ENCODE measurements around the gene ROR2. TPM values are rescaled to one million over a fixed set of nuclear protein-coding genes. Genes with fewer than 3 reads are reported as not detected.

ROR2 gene
- total and polyA plus RNA-seq, 2 of the 13 experiments (the other 11 are each of a cell fraction or from before 2014, with no cell fraction given), result not detected

DNA sequence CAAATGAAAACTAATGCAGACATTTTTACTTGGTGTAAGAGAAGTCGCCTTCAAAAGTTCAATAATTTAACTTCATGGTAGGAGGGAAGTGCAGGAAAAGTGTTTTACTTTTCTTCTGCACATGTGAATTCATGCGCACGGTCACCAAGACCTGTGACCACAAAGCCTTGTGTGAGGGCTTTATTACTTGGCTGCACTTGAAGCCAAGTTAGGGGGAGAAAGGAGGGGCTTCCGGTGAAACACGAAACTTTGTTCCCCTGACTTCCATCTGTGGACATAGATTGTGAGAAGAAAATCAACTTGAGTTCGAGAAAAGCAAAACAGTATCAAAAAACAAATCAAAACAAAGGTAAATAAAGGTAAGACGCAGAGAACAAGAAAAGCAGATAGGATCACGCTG, 239.9 kb downstream of the ROR2 start:
- H3K9ac ChIP-seq (ENCODE audit: insufficient read depth, low read depth, low read length), result no peak overlapping the region
- no peak for DNase-seq (ENCODE audit: low spot score)
- CTCF ChIA-PET (ENCODE audit: low intra/inter-chr PET ratio, low total read pairs), result no interaction called here
- H3K4me1 ChIP-seq (ENCODE audit: insufficient read depth, low read length), result no peaks in the 10 kb centered on the region
- TF ChIP-seq ZNF788 (CRISPR knock-in tag; IDR thresholded peaks at IDR 0.05; ENCODE audit: borderline replicate concordance) (no peak), ZSCAN25 (CRISPR knock-in tag; IDR thresholded peaks at IDR 0.05) (no peak), TRIM24 (CRISPR knock-in tag; IDR thresholded peaks at IDR 0.05) (no peak), ZNF883 (CRISPR knock-in tag; IDR thresholded peaks at IDR 0.05; ENCODE audit: not compliant biosample characterization) (no peak), NFKBIZ (CRISPR knock-in tag; IDR thresholded peaks at IDR 0.05) (no peak), ZNF878 (CRISPR knock-in tag; IDR thresholded peaks at IDR 0.05) (no peak), ZNF260 (CRISPR knock-in tag; IDR thresholded peaks at IDR 0.05; ENCODE audit: borderline replicate concordance, low read depth) (no peak)
- TF ChIP-seq, protein P1, sequence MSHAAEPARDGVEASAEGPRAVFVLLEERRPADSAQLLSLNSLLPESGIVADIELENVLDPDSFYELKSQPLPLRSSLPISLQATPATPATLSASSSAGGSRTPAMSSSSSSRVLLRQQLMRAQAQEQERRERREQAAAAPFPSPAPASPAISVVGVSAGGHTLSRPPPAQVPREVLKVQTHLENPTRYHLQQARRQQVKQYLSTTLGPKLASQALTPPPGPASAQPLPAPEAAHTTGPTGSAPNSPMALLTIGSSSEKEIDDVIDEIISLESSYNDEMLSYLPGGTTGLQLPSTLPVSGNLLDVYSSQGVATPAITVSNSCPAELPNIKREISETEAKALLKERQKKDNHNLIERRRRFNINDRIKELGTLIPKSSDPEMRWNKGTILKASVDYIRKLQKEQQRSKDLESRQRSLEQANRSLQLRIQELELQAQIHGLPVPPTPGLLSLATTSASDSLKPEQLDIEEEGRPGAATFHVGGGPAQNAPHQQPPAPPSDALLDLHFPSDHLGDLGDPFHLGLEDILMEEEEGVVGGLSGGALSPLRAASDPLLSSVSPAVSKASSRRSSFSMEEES (CRISPR knock-in tag; IDR thresholded peaks at IDR 0.05), result no peak
- no peaks in the 10 kb centered on the region for H4K20me1 ChIP-seq (ENCODE audit: insufficient read depth, low read length)
- H3K27me3 ChIP-seq (ENCODE audit: control insufficient read depth in 1 of 2, insufficient read depth in 2 of 2, low read length in 2 of 2), result peaks cover 0 to 8% of the 10 kb centered on the region in 2 experiments; a peak in 1 of 5 replicates
- intact Hi-C loops (cut with micrococcal nuclease; ENCODE audit: unreplicated experiment), result no loop called here
- 56% methylated on average over 8 of the region's 8 CpGs for WGBS (ENCODE audit: low lambda C conversion rate)
- no peak overlapping the region for H2AFZ ChIP-seq (ENCODE audit: low read length)
- H3K79me2 ChIP-seq (ENCODE audit: insufficient read depth, low read length), result no peaks in the 10 kb centered on the region
- POLR2A ChIA-PET, result no interaction called here
- no TSS peak for BruUV-seq (replicated peaks)
- no peak overlapping the region for H3K4me2 ChIP-seq (ENCODE audit: low read depth, low read length)
- in situ Hi-C loops (cut with HindIII; ENCODE audit: extremely low pct_ligation_motif_present, low pct_unique_long_range_greater_than_20kb), result no loop called here
- H3K36me3 ChIP-seq (replicated peaks in 1 of 2; ENCODE audit: control insufficient read depth in 1 of 2, insufficient read depth in 2 of 2, low read length in 2 of 2), result no peaks in the 10 kb centered on the region
- peaks cover 17% of the 10 kb centered on the region for H3K9me3 ChIP-seq (ENCODE audit: low read length)
- H3K4me3 ChIP-seq (replicated peaks in 1 of 3; ENCODE audit: insufficient read depth in 1 of 3, low read depth in 2 of 3, low read length in 3 of 3), result no peak overlapping the region
- no peak overlapping the region for H3K27ac ChIP-seq (ENCODE audit: extremely low read length, insufficient read depth, low read length)
- no peak for FAIRE-seq
- ATAC-seq, result no peak

DNA sequence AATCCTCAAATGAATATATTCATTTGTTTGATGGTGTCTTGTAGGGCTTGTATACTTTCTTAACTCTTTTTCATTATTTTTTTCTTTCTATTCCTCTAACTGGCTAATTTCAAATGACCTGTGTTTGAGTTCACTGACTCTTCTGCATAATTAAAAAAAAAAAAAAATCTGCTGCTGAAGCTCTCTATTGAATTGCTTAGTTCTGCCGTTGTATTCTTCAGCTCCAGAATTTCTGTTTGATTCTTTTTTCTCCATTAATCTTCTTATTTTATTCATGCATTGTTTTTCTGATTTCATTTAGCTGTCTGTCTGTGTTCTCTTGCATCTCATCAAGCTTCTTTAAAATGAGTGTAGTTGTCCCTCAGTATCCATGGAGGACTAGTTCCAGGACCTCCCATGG, 244.6 kb downstream of the ROR2 start:
- Histone ChIP-seq H3K27ac (ENCODE audit: extremely low read length, insufficient read depth, low read length) (no peak overlapping the region), H3K27me3 (ENCODE audit: control insufficient read depth in 1 of 2, insufficient read depth in 2 of 2, low read length in 2 of 2) (no peaks in the 10 kb centered on the region), H3K36me3 (replicated peaks in 1 of 2; ENCODE audit: control insufficient read depth in 1 of 2, insufficient read depth in 2 of 2, low read length in 2 of 2) (no peaks in the 10 kb centered on the region), H4K20me1 (ENCODE audit: insufficient read depth, low read length) (no peaks in the 10 kb centered on the region), H3K4me3 (replicated peaks in 1 of 3; ENCODE audit: insufficient read depth in 1 of 3, low read depth in 2 of 3, low read length in 3 of 3) (no peak overlapping the region), H3K4me2 (ENCODE audit: low read depth, low read length) (no peak overlapping the region), H3K79me2 (ENCODE audit: insufficient read depth, low read length) (no peaks in the 10 kb centered on the region), H3K9me3 (ENCODE audit: low read length) (peaks cover 22% of the 10 kb centered on the region), H2AFZ (ENCODE audit: low read length) (no peak overlapping the region), H3K4me1 (ENCODE audit: insufficient read depth, low read length) (no peaks in the 10 kb centered on the region), H3K9ac (ENCODE audit: insufficient read depth, low read depth, low read length) (no peak overlapping the region)
- ChIA-PET CTCF (ENCODE audit: low intra/inter-chr PET ratio, low total read pairs) (no interaction called here), POLR2A (no interaction called here)
- TF ChIP-seq NFYC (CRISPR knock-in tag; IDR thresholded peaks at IDR 0.05) (no peak), ZNF160 (CRISPR knock-in tag; IDR thresholded peaks at IDR 0.05) (peak; percentile 97)
- DNase-seq (ENCODE audit: low spot score) (no peak), FAIRE-seq (no peak), ATAC-seq (no peak)
- WGBS (ENCODE audit: low lambda C conversion rate), result 4% methylated on average over 1 of the region's 1 CpG
- no TSS peak for BruUV-seq (replicated peaks)
- intact Hi-C loops (cut with micrococcal nuclease; ENCODE audit: unreplicated experiment), result no loop called here
- in situ Hi-C loops (cut with HindIII; ENCODE audit: extremely low pct_ligation_motif_present, low pct_unique_long_range_greater_than_20kb), result no loop called here
